Endothelial cell of umbilical vein (primary cell): ENCODE results near the gene ZYX.
"Not testable (repeated sequence)": the region's sequence is repeated elsewhere in the genome, so short reads cannot be mapped to it uniquely, and the experiment has no call there.

ENCODE experiments used
- EZH2 ChIP-seq: IDR thresholded peaks from 2 replicates; pipeline ENCODE4 v1.6.1; 2012; ENCODE audit warnings: borderline replicate concordance, low read depth, mild to moderate bottlenecking, moderate library complexity, low read length, inconsistent platforms; ENCODE audit not compliant: severe bottlenecking
- FOS ChIP-seq: IDR thresholded peaks from 2 replicates; pipeline ENCODE4 v1.6.1; 2011; ENCODE audit warnings: mild to moderate bottlenecking, low read length, moderate library complexity, borderline replicate concordance; ENCODE audit not compliant: insufficient read depth
- POLR2A ChIP-seq: IDR thresholded peaks from 2 replicates; pipeline ENCODE4 v1.6.1; 2012; ENCODE audit warnings: low read depth, mild to moderate bottlenecking, control low read depth, low read length
- POLR2AphosphoS5 ChIP-seq: IDR thresholded peaks from 2 replicates; pipeline ENCODE4 v1.6.1; 2012; ENCODE audit warnings: low read depth, mild to moderate bottlenecking, control low read depth, low read length, moderate library complexity; ENCODE audit not compliant: insufficient read depth
- TF ChIP-seq, protein P1 (sequence below), 2 donors: IDR thresholded peaks; 1 replicate in 1 of 2; 2 replicates in 1 of 2; pipeline ENCODE4 v1.5.1; 2011; ENCODE audit warnings: low read length in 2 of 2, mild to moderate bottlenecking in 2 of 2, moderate library complexity in 2 of 2, control low read depth in 1 of 2, inconsistent platforms in 1 of 2, low read depth in 1 of 2; ENCODE audit not compliant: insufficient read depth in 1 of 2; ENCODE audit errors: extremely low read depth in 1 of 2

DNA sequence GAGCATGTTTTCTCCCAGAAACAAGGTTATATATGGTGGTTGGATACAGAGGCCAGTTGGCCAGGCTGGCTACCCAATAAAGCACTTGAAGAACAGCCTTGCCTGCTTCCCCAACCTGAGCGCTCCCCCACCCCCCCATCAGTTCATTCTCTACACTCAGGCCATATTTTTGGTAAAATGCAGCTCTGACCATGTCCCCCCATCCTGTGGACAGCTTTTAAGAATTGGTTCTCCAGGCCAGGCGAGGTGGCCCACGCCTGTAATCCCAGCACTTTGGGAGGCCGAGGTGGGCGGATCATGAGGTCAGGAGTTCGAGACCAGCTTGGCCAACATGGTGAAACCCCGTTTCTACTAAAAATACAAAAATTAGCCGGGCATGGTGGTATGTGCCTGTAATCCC is 11.3 kb downstream of the ZYX start:
- TF ChIP-seq, protein P1, sequence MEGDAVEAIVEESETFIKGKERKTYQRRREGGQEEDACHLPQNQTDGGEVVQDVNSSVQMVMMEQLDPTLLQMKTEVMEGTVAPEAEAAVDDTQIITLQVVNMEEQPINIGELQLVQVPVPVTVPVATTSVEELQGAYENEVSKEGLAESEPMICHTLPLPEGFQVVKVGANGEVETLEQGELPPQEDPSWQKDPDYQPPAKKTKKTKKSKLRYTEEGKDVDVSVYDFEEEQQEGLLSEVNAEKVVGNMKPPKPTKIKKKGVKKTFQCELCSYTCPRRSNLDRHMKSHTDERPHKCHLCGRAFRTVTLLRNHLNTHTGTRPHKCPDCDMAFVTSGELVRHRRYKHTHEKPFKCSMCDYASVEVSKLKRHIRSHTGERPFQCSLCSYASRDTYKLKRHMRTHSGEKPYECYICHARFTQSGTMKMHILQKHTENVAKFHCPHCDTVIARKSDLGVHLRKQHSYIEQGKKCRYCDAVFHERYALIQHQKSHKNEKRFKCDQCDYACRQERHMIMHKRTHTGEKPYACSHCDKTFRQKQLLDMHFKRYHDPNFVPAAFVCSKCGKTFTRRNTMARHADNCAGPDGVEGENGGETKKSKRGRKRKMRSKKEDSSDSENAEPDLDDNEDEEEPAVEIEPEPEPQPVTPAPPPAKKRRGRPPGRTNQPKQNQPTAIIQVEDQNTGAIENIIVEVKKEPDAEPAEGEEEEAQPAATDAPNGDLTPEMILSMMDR (IDR thresholded peaks at IDR 0.05; ENCODE audit: extremely low read depth in 1 of 2, insufficient read depth in 1 of 2, low read depth in 1 of 2, low read length in 2 of 2) = not testable (repeated sequence)
- TF ChIP-seq EZH2, POLR2A, FOS: not testable (repeated sequence)
- peak; percentile 40 for TF ChIP-seq POLR2AphosphoS5
